GM18498 (cell line): ENCODE measurements around the gene S100A11.

ENCODE experiments used
- ATAC-seq: cut with Tn5 transposase; IDR thresholded peaks from one replicate; pipeline ENCODE4 v1.9.1; 2021; ENCODE audit warnings: mild to moderate bottlenecking, moderate library complexity; ENCODE audit not compliant: unreplicated experiment

The S100A11 gene

GRCh38 chr1:152003846-152004442, 32.9 kb downstream of the S100A11 start:
- no peak for ATAC-seq

- ATAC-seq: no peak
Observed at GRCh38 chr1:152002960-152003359, 33.8 kb downstream of the S100A11 start.

- ATAC-seq: no peak
Observed at GRCh38 chr1:152001631-152002584, 34.9 kb downstream of the S100A11 start.

GRCh38 chr1:152000964-152001630, 35.7 kb downstream of the S100A11 start:
- ATAC-seq: no peak

- ATAC-seq: no peak
Observed at GRCh38 chr1:151998611-151999362, 38.0 kb downstream of the S100A11 start.

GRCh38 chr1:151997284-151997570, 39.6 kb downstream of the S100A11 start:
- ATAC-seq: no peak

- ATAC-seq: no peak
Observed at GRCh38 chr1:151995774-151996173, 41.0 kb downstream of the S100A11 start.

GRCh38 chr1:151994956-151995355, 41.8 kb downstream of the S100A11 start:
- no peak for ATAC-seq

- ATAC-seq: peak; percentile 56
Observed at GRCh38 chr1:151993734-151994496, 42.9 kb downstream of the S100A11 start, which contains the start of gene S100A10. Gene S100A10, minus strand, starts transcription at chr1:151993859. Its CDS starts 7,629 bp downstream, at chr1:151986230.

GRCh38 chr1:151993084-151993733, 43.6 kb downstream of the S100A11 start:
- ATAC-seq: no peak

GRCh38 chr1:151992303-151993083, 44.3 kb downstream of the S100A11 start:
- no peak for ATAC-seq

GRCh38 chr1:151991663-151992302, 45.0 kb downstream of the S100A11 start:
- no peak for ATAC-seq

GRCh38 chr1:151990856-151991198, 46.0 kb downstream of the S100A11 start:
- ATAC-seq: no peak

- ATAC-seq: no peak
Observed at GRCh38 chr1:151990058-151990855, 46.5 kb downstream of the S100A11 start.

GRCh38 chr1:151989211-151989862, 47.5 kb downstream of the S100A11 start:
- no peak for ATAC-seq

GRCh38 chr1:151988405-151988923, 48.3 kb downstream of the S100A11 start:
- ATAC-seq: no peak
